Smooth muscle cell (in vitro differentiated cells): Measurements from ENCODE around the gene VPS13C. TPM values are rescaled to one million over a fixed set of nuclear protein-coding genes. Genes with fewer than 3 reads are reported as not detected.

Experiments used
- DNase-seq: peaks from one replicate; lab custom pipeline; 2025; ENCODE audit not compliant: unreplicated experiment; lab: John Stamatoyannopoulos, UW
- H2AFZ ChIP-seq: fragments of 200-600 bp; sonication (generic); 2 replicates; pipeline ENCODE4 v1.6.0; 2016; ENCODE audit warnings: antibody characterized with exemption, low read depth, mild to moderate bottlenecking
- H3F3A ChIP-seq: fragments of 200-600 bp; sonication (generic); 2 replicates; pipeline ENCODE4 v1.6.0; 2017; ENCODE audit warnings: antibody characterized with exemption, low read depth
- H3K27ac ChIP-seq: fragments of 200-600 bp; sonication (generic); 2 replicates; pipeline ENCODE4 v1.5.1; 2016; ENCODE audit warnings: low read depth, mild to moderate bottlenecking
- H3K27me3 ChIP-seq: fragments of 200-600 bp; sonication (generic); 2 replicates; pipeline ENCODE4 v1.6.1; 2016; ENCODE audit warnings: low read depth, mild to moderate bottlenecking
- H3K36me3 ChIP-seq: fragments of 200-600 bp; sonication (generic); 2 replicates; pipeline ENCODE4 v1.5.1; 2016; ENCODE audit warnings: low read depth
- H3K4me1 ChIP-seq: fragments of 200-600 bp; sonication (generic); 2 replicates; pipeline ENCODE4 v1.5.1; 2016; ENCODE audit warnings: low read depth
- H3K4me2 ChIP-seq: fragments of 200-600 bp; sonication (generic); 2 replicates; pipeline ENCODE4 v1.6.0; 2016; ENCODE audit warnings: mild to moderate bottlenecking
- H3K4me3 ChIP-seq: fragments of 200-600 bp; sonication (generic); 2 replicates; pipeline ENCODE4 v1.5.1; 2016; ENCODE audit warnings: mild to moderate bottlenecking
- H3K79me2 ChIP-seq: fragments of 200-600 bp; sonication (generic); 2 replicates; pipeline ENCODE4 v1.6.0; 2016; ENCODE audit warnings: low read depth, mild to moderate bottlenecking
- H3K9ac ChIP-seq: fragments of 200-600 bp; sonication (generic); 2 replicates; pipeline ENCODE4 v1.6.0; 2016; ENCODE audit warnings: low read depth
- H3K9me3 ChIP-seq: fragments of 200-600 bp; sonication (generic); replicated peaks from 2 replicates; pipeline ENCODE4 v1.5.1; 2016; ENCODE audit warnings: low read depth
- H4K20me1 ChIP-seq: fragments of 200-600 bp; sonication (generic); 2 replicates; pipeline ENCODE4 v1.6.0; 2016; ENCODE audit warnings: low read depth
- CTCF ChIP-seq: fragments of 200-600 bp; sonication (generic); IDR thresholded peaks from 2 replicates; pipeline ENCODE4 v1.5.1; 2017; ENCODE audit warnings: borderline replicate concordance, mild to moderate bottlenecking, antibody characterized with exemption; ENCODE audit not compliant: insufficient read depth, poor library complexity, severe bottlenecking
- WGBS: methylation state at CpG from one replicate; pipeline ENCODE4 v1.1.7; 2016; ENCODE audit warnings: low lambda C conversion rate; 5-methylcytosine and 5-hydroxymethylcytosine counted together
- polyA plus RNA-seq: library from polyadenylated mRNA; unstranded; fragments of >200 nt; fragmentation: Nextera tagmentation; extraction: Ambion mirVana; gene quantifications from 2 replicates; pipeline ENCODE4 v1.2.1, GENCODE V29; 2016
- total RNA-seq: library from RNA; depleted of rRNA; stranded (reverse); fragments of >200 nt; gene quantifications from 2 replicates; pipeline ENCODE4 v1.2.3, GENCODE V29; 2014

VPS13C gene
- total and polyA plus RNA-seq, 2 experiments from 2014 or later = 2.8 to 33.8 TPM

- no peak for TF ChIP-seq CTCF
- Histone ChIP-seq H3K4me2 (no peak overlapping the region), H4K20me1 (peaks cover 41% of the 10 kb centered on the region), H3K27me3 (peaks cover 18% of the 10 kb centered on the region), H3K9me3 (no peaks in the 10 kb centered on the region), H3K9ac (no peak overlapping the region), H2AFZ (no peak overlapping the region), H3K4me1 (peaks cover 7% of the 10 kb centered on the region), H3K4me3 (no peak overlapping the region), H3F3A (no peaks in the 10 kb centered on the region), H3K36me3 (no peaks in the 10 kb centered on the region), H3K79me2 (peaks cover 26% of the 10 kb centered on the region), H3K27ac (no peak overlapping the region)
- no peak for DNase-seq
- WGBS = 79% methylated on average over 4 of the region's 4 CpGs
These were observed 2.8 kb downstream of the VPS13C start for GRCh38 chr15:62057341-62057980.

- 91% methylated on average over 5 of the region's 5 CpGs for WGBS
These were observed 5.3 kb downstream of the VPS13C start for GRCh38 chr15:62054979-62055378.

GRCh38 chr15:62053439-62054085, 6.7 kb downstream of the VPS13C start:
- Histone ChIP-seq H3K79me2 (peaks cover 20% of the 10 kb centered on the region), H3K9ac (no peak overlapping the region), H2AFZ (no peak overlapping the region), H3K4me3 (no peak overlapping the region), H3K27ac (no peak overlapping the region), H3K36me3 (no peaks in the 10 kb centered on the region), H3K9me3 (no peaks in the 10 kb centered on the region), H4K20me1 (peaks cover 62% of the 10 kb centered on the region), H3K4me1 (no peaks in the 10 kb centered on the region), H3K4me2 (no peak overlapping the region), H3K27me3 (no peaks in the 10 kb centered on the region), H3F3A (no peaks in the 10 kb centered on the region)
- WGBS = 94% methylated on average over 5 of the region's 5 CpGs
- no peak for TF ChIP-seq CTCF
- no peak for DNase-seq

More at GRCh38 chr15:62054979-62055378, 5.3 kb downstream of the VPS13C start:
- Histone ChIP-seq H3K36me3 (no peaks in the 10 kb centered on the region), H3K9ac (no peak overlapping the region), H3K4me1 (peaks cover 7% of the 10 kb centered on the region), H3K9me3 (no peaks in the 10 kb centered on the region), H3K79me2 (peaks cover 26% of the 10 kb centered on the region), H2AFZ (no peak overlapping the region), H3K27ac (no peak overlapping the region), H4K20me1 (peaks cover 62% of the 10 kb centered on the region), H3K27me3 (no peaks in the 10 kb centered on the region), H3K4me3 (no peak overlapping the region), H3F3A (no peaks in the 10 kb centered on the region), H3K4me2 (no peak overlapping the region)
- TF ChIP-seq CTCF = no peak
- no peak for DNase-seq
